Measurements from ENCODE around the gene OCRL.

Gene OCRL

GRCh38 chrX:129529685-129530281, 10.3 kb upstream of the OCRL start:
- TF ChIP-seq CTCF (IDR thresholded peaks at IDR 0.05; ENCODE audit: insufficient read depth, low read length, missing control alignments), result no peak
- CTCF ChIA-PET, result no interaction called here
- no peak for DNase-seq (ENCODE audit: low read depth, low spot score)

GRCh38 chrX:129530410-129530809, 9.6 kb upstream of the OCRL start:
- ChIA-PET CTCF (interaction anchor here (1.2 kb wide), 1 partner anchor 10 kb away, joined by 4 read pairs; the partner anchor contains the start of gene OCRL), POLR2A (no interaction called here)
- TF ChIP-seq CTCF (IDR thresholded peaks at IDR 0.05; ENCODE audit: insufficient read depth, low read length, missing control alignments), result no peak
- no peak for DNase-seq (ENCODE audit: low read depth, low spot score)
- H3K4me3 ChIP-seq (ENCODE audit: low read depth, low read length), result no peak overlapping the region

More at GRCh38 chrX:129529685-129530281, 10.3 kb upstream of the OCRL start:
- H3K4me3 ChIP-seq (ENCODE audit: low read depth, low read length), result no peak overlapping the region
- POLR2A ChIA-PET, result no interaction called here

GRCh38 chrX:129531132-129531531, 8.9 kb upstream of the OCRL start:
- ChIA-PET CTCF (interaction anchor here (1.2 kb wide), 1 partner anchor 9 kb away, joined by 4 read pairs; the partner anchor contains the start of gene OCRL), POLR2A (no interaction called here)
- no peak for TF ChIP-seq CTCF (IDR thresholded peaks at IDR 0.05; ENCODE audit: insufficient read depth, low read length, missing control alignments)
- H3K4me3 ChIP-seq (ENCODE audit: low read depth, low read length), result no peak overlapping the region
- no peak for DNase-seq (ENCODE audit: low read depth, low spot score)

DNA sequence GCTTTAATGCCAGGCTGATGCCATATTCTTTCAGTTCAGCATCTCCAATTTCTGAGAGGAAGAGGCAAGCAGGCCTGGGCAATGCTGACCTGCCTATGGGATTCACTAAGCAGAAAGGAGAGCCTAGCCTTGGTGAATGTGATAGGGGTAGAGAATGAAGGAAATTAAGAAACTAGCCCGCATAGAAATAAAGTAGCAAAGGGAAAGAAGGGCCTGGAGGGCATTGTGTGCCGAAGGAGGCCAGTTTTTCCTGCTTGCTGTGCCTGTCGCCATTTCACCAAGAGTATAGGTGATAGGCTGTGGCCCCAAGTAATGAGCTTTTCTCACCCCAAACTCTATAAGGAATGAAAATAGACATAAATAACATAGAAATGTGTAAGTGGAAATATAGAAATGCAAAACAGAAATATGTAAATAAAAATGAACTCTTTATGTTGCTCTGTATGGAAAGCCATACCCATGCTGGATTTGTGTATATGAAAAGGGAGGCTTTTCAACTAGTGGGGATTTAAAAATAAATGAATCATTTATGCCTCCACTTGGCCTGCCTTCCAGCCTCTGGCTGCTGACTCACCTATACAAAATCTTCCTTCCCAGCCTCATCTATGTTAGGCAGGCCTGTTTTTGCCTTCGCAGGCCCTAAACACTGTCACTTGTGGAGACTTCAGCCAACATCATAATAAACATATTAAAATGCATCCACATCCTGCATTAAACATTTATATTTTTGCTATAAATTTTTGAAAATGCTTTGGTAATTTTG, 5.1 kb upstream of the OCRL start:
- H3K4me3 ChIP-seq (ENCODE audit: low read depth, low read length), result no peak overlapping the region
- CTCF ChIA-PET, result interaction anchor here (1.2 kb wide), 1 partner anchor 12 kb away, joined by 4 read pairs; the partner anchor contains the start of gene SMARCA1
- TF ChIP-seq CTCF (IDR thresholded peaks at IDR 0.05; ENCODE audit: insufficient read depth, low read length, missing control alignments), result no peak
- DNase-seq (ENCODE audit: low read depth, low spot score), result no peak
- POLR2A ChIA-PET, result interaction anchor here (1.2 kb wide), 1 partner anchor 12 kb away, joined by 3 read pairs; the partner anchor contains the start of gene SMARCA1

DNA sequence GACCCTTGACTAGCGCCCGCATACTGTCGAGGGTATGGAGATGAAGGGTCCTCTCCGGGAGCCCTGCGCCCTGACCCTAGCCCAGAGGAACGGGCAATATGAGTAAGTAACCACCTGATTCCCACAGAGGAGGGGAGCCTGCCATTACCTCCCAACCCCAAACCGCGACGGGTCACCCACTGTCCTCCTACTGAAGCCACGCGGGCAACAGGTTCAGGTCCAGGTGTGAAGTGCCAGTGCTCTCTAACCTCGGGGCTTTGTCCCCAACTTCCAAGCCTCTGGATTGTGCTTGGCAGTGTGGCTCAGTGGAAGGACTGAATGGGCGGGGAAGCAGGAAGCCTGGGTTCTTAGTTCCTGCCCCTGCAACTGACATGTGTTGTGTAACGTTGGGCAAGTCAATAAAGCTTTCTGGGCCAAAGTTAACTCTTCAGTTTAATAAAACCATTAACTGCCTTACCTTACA, 694 bp downstream of the OCRL start:
- H3K4me3 ChIP-seq (ENCODE audit: low read depth, low read length), result peak overlapping the region; percentile 65
- POLR2A ChIA-PET, result interaction anchor here (1.6 kb wide), 1 partner anchor 17 kb away, joined by 4 read pairs; the partner anchor contains the start of gene SMARCA1
- no peak for DNase-seq (ENCODE audit: low read depth, low spot score)
- CTCF ChIA-PET, result interaction anchor here (0.7 to 1.0 kb wide), 5 partner anchors 10 to 18 kb away, joined by 3 to 8 read pairs (median 4); partner anchors contain the start of gene SMARCA1
- no peak for TF ChIP-seq CTCF (IDR thresholded peaks at IDR 0.05; ENCODE audit: insufficient read depth, low read length, missing control alignments)

- no peak for TF ChIP-seq CTCF (IDR thresholded peaks at IDR 0.05; ENCODE audit: insufficient read depth, low read length, missing control alignments)
- ChIA-PET POLR2A (no interaction called here), CTCF (no interaction called here)
- no peak for DNase-seq (ENCODE audit: low read depth, low spot score)
- no peak overlapping the region for H3K4me3 ChIP-seq (ENCODE audit: low read depth, low read length)
These were observed 4.7 kb downstream of the OCRL start for GRCh38 chrX:129544780-129545179.

Data from AG04449 (cell line).